ENCODE data around the gene SPAG16.
"Not testable (repeated sequence)": the region's sequence is repeated elsewhere in the genome, so short reads cannot be mapped to it uniquely, and the experiment has no call there.

SPAG16 gene

DNA sequence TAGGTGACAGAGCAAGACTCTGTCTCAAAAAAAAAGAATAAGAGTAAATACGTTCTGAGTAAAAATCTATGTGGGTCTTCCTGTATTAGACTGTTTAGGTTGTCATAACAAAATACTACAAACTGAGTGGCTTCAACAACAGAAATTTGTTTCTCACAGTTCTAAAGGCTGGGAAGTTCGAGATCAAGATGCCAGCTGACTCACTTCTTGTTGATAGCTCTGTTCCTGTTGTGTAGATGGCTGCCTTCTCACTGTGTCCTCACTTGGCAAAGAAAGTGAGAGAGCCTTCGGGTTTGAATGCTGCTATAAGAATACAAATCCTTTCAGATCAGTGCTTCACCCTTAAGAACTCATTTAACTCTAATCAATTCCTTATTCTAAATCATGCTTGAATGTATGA lies 696.6 kb downstream of the SPAG16 start:
- 83% methylated on average over 1 of the region's 3 CpGs; no CpG with 5 or more reads in 1 of the 2 experiments for WGBS, 2 experiments (ENCODE audit: insufficient coverage in 2 of 2)
- Histone ChIP-seq H3K4me3 (ENCODE audit: extremely low read depth, insufficient read depth, low read length, poor library complexity, severe bottlenecking) (no peak overlapping the region), H3K36me3 (ENCODE audit: control insufficient read depth, insufficient read depth, low read length) (no peaks in the 10 kb centered on the region), H3K27ac (ENCODE audit: low read depth, low read length, severe bottlenecking) (no peak overlapping the region), H3K4me1 (ENCODE audit: control insufficient read depth, insufficient read depth, low read length, poor library complexity, severe bottlenecking) (no peaks in the 10 kb centered on the region), H3K9me3 (ENCODE audit: control insufficient read depth, low read length) (no peaks in the 10 kb centered on the region)

- no peaks in the 10 kb centered on the region for H3K36me3 ChIP-seq (ENCODE audit: control insufficient read depth, insufficient read depth, low read length)
- H3K9me3 ChIP-seq (ENCODE audit: control insufficient read depth, low read length) = no peaks in the 10 kb centered on the region
- no peak overlapping the region for H3K4me3 ChIP-seq (ENCODE audit: extremely low read depth, insufficient read depth, low read length, poor library complexity, severe bottlenecking)
- 100% methylated on average over 1 to 3 of the region's 3 CpGs for WGBS, 2 experiments (ENCODE audit: insufficient coverage in 2 of 2)
- no peaks in the 10 kb centered on the region for H3K4me1 ChIP-seq (ENCODE audit: control insufficient read depth, insufficient read depth, low read length, poor library complexity, severe bottlenecking)
- no peak overlapping the region for H3K27ac ChIP-seq (ENCODE audit: low read depth, low read length, severe bottlenecking)
Measured at GRCh38 chr2:213989207-213989606, 704.9 kb downstream of the SPAG16 start.

DNA sequence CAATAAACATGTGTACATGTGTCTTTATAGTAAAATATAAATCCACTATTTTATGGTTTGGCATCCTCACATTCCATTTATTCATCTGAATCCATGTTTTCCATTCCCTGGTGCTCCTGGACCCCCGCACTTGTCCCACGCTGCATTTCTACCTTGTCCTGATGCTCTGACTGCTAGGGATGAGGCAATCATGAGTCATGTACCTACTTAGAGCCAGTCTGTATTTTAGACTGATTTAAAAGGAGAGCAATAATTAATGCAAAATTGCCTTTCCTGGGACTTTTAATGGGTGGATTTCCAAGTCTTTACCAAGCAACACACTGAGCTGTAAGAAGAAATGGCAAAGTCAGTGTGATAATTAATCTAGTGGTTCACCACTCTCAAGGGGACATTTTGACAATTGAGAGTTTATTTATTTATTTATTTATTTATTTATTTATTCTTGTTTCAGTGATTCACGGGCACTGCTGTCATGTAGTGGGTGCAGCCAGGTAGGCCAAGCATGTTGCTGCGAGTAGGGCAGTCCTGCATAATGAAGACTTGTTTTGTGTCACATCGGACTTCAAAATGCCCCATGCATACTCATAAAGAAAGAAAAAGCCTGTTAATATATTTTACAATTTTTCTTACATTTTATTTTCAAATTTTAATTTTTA lies 707.3 kb downstream of the SPAG16 start:
- Histone ChIP-seq H3K27ac (ENCODE audit: low read depth, low read length, severe bottlenecking) (no peak overlapping the region), H3K36me3 (ENCODE audit: control insufficient read depth, insufficient read depth, low read length) (no peaks in the 10 kb centered on the region), H3K4me3 (ENCODE audit: extremely low read depth, insufficient read depth, low read length, poor library complexity, severe bottlenecking) (no peak overlapping the region), H3K4me1 (ENCODE audit: control insufficient read depth, insufficient read depth, low read length, poor library complexity, severe bottlenecking) (no peaks in the 10 kb centered on the region), H3K9me3 (ENCODE audit: control insufficient read depth, low read length) (no peaks in the 10 kb centered on the region)
- 93 to 100% methylated on average over 1 to 3 of the region's 5 CpGs for WGBS, 2 experiments (ENCODE audit: insufficient coverage in 2 of 2)

GRCh38 chr2:213995400-213996105 lies 711.3 kb downstream of the SPAG16 start:
- Histone ChIP-seq H3K4me1 (ENCODE audit: control insufficient read depth, insufficient read depth, low read length, poor library complexity, severe bottlenecking) (no peaks in the 10 kb centered on the region), H3K27ac (ENCODE audit: low read depth, low read length, severe bottlenecking) (no peak overlapping the region), H3K36me3 (ENCODE audit: control insufficient read depth, insufficient read depth, low read length) (no peaks in the 10 kb centered on the region), H3K9me3 (ENCODE audit: control insufficient read depth, low read length) (no peaks in the 10 kb centered on the region), H3K4me3 (ENCODE audit: extremely low read depth, insufficient read depth, low read length, poor library complexity, severe bottlenecking) (no peak overlapping the region)
- no CpG with 5 or more reads among the region's 1 CpG for WGBS, 2 experiments (ENCODE audit: insufficient coverage in 2 of 2)

- WGBS, 2 experiments (ENCODE audit: insufficient coverage in 2 of 2) = 58 to 89% methylated on average over 2 to 3 of the region's 3 CpGs
- not testable (repeated sequence) for H3K9me3 ChIP-seq (ENCODE audit: control insufficient read depth, low read length); H3K27ac ChIP-seq (ENCODE audit: low read depth, low read length, severe bottlenecking); H3K36me3 ChIP-seq (ENCODE audit: control insufficient read depth, insufficient read depth, low read length); H3K4me1 ChIP-seq (ENCODE audit: control insufficient read depth, insufficient read depth, low read length, poor library complexity, severe bottlenecking); H3K4me3 ChIP-seq (ENCODE audit: extremely low read depth, insufficient read depth, low read length, poor library complexity, severe bottlenecking)
Measured at GRCh38 chr2:213998976-213999375, 714.7 kb downstream of the SPAG16 start.

DNA sequence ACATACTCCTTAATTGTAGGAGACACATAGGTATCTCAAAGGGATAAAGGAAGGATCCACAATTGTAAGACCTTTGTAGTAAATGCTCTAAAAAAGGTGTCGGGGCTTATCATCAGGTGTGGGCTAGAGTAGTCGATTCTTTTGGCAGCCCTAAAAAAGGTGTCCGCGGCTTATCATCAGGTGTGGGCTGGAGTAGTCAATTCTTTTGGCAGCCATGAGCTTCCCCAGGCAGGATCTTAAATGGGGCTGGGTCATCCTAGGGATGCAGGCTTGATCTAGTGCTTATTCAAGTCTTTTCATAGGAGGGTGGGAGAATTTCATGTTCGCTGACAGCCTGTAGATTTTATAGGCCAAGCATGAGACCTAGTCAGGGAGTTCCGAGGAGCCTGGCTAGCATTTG lies 720.2 kb downstream of the SPAG16 start:
- no peaks in the 10 kb centered on the region for H3K36me3 ChIP-seq (ENCODE audit: control insufficient read depth, insufficient read depth, low read length)
- no peaks in the 10 kb centered on the region for H3K9me3 ChIP-seq (ENCODE audit: control insufficient read depth, low read length)
- H3K4me3 ChIP-seq (ENCODE audit: extremely low read depth, insufficient read depth, low read length, poor library complexity, severe bottlenecking) = no peak overlapping the region
- no peaks in the 10 kb centered on the region for H3K4me1 ChIP-seq (ENCODE audit: control insufficient read depth, insufficient read depth, low read length, poor library complexity, severe bottlenecking)
- H3K27ac ChIP-seq (ENCODE audit: low read depth, low read length, severe bottlenecking) = no peak overlapping the region
- WGBS, 2 experiments (ENCODE audit: insufficient coverage in 2 of 2) = 91 to 98% methylated on average over 4 of the region's 6 CpGs

DNA sequence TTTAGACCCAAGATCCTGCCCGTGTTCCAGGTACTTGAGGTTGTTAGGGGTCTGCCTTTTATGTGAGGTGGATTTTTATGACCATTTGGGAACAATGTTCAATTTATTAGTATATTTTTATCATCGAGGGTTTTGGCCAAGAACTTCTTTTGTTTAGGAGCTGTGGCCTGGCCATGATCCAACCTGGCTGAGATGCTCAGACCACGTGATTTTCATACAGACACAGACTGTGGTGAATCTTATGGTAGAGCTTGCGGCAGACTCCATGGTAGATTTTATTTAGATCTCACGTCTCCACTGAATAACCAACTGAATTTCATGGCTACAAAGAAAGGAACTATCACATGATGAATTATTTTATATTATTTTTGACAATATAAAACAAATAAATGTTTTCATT lies 721.1 kb downstream of the SPAG16 start:
- Histone ChIP-seq H3K27ac (ENCODE audit: low read depth, low read length, severe bottlenecking) (no peak overlapping the region), H3K9me3 (ENCODE audit: control insufficient read depth, low read length) (no peaks in the 10 kb centered on the region), H3K4me1 (ENCODE audit: control insufficient read depth, insufficient read depth, low read length, poor library complexity, severe bottlenecking) (no peaks in the 10 kb centered on the region), H3K4me3 (ENCODE audit: extremely low read depth, insufficient read depth, low read length, poor library complexity, severe bottlenecking) (no peak overlapping the region), H3K36me3 (ENCODE audit: control insufficient read depth, insufficient read depth, low read length) (no peaks in the 10 kb centered on the region)
- 85 to 100% methylated on average over 2 of the region's 5 CpGs for WGBS, 2 experiments (ENCODE audit: insufficient coverage in 2 of 2)

- no peaks in the 10 kb centered on the region for H3K9me3 ChIP-seq (ENCODE audit: control insufficient read depth, low read length)
- no peaks in the 10 kb centered on the region for H3K36me3 ChIP-seq (ENCODE audit: control insufficient read depth, insufficient read depth, low read length)
- no peak overlapping the region for H3K27ac ChIP-seq (ENCODE audit: low read depth, low read length, severe bottlenecking)
- WGBS, 2 experiments (ENCODE audit: insufficient coverage in 2 of 2) = 57 to 60% methylated on average over 1 of the region's 2 CpGs
- H3K4me3 ChIP-seq (ENCODE audit: extremely low read depth, insufficient read depth, low read length, poor library complexity, severe bottlenecking) = no peak overlapping the region
- H3K4me1 ChIP-seq (ENCODE audit: control insufficient read depth, insufficient read depth, low read length, poor library complexity, severe bottlenecking) = no peaks in the 10 kb centered on the region
Measured at GRCh38 chr2:214006601-214007000, 722.3 kb downstream of the SPAG16 start.

- Histone ChIP-seq H3K4me3 (ENCODE audit: extremely low read depth, insufficient read depth, low read length, poor library complexity, severe bottlenecking) (no peak overlapping the region), H3K9me3 (ENCODE audit: control insufficient read depth, low read length) (no peaks in the 10 kb centered on the region), H3K4me1 (ENCODE audit: control insufficient read depth, insufficient read depth, low read length, poor library complexity, severe bottlenecking) (no peaks in the 10 kb centered on the region), H3K36me3 (ENCODE audit: control insufficient read depth, insufficient read depth, low read length) (no peaks in the 10 kb centered on the region), H3K27ac (ENCODE audit: low read depth, low read length, severe bottlenecking) (no peak overlapping the region)
- 93% methylated on average over 3 of the region's 3 CpGs; no CpG with 5 or more reads in 1 of the 2 experiments for WGBS, 2 experiments (ENCODE audit: insufficient coverage in 2 of 2)
Measured at GRCh38 chr2:214011676-214012075, 727.4 kb downstream of the SPAG16 start.

DNA sequence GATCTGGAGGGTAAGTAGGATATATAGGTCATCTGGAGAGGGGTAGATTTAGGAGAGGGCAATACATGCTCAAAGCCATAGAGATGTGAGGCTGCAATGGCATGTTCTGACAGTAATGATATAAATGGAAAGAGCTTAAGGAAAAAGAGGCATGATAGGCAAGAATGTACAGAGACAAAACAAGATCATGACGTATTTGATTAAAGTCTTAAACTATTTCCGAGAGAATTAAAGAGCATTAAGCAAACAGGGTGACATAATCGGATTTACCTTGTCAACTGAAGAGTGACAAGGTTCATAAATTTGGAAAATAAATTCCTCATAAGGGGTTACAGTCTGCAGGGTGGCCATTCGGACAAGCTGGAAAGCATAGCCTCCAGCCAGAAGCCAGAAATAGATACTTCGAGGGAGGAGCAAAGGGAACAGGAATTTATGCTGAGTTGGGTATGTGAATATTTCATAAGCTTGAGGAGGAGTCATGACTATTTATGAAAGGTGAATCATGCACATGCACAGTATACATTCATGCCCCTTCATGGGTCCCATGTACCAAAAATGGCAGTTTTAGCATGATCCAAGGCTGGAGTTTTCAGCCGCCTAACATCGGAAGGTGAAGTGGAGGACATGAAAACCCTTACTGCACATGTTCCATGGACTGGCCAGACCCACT lies 730.4 kb downstream of the SPAG16 start:
- H3K27ac ChIP-seq (ENCODE audit: low read depth, low read length, severe bottlenecking) = no peak overlapping the region
- H3K4me1 ChIP-seq (ENCODE audit: control insufficient read depth, insufficient read depth, low read length, poor library complexity, severe bottlenecking) = no peaks in the 10 kb centered on the region
- WGBS, 2 experiments (ENCODE audit: insufficient coverage in 2 of 2) = 84 to 86% methylated on average over 7 of the region's 7 CpGs
- no peaks in the 10 kb centered on the region for H3K36me3 ChIP-seq (ENCODE audit: control insufficient read depth, insufficient read depth, low read length)
- no peaks in the 10 kb centered on the region for H3K9me3 ChIP-seq (ENCODE audit: control insufficient read depth, low read length)
- no peak overlapping the region for H3K4me3 ChIP-seq (ENCODE audit: extremely low read depth, insufficient read depth, low read length, poor library complexity, severe bottlenecking)
